OCI-LY3 (cell line): ENCODE data around the gene LPCAT3.
"Not testable (repeated sequence)": the region's sequence is repeated elsewhere in the genome, so short reads cannot be mapped to it uniquely, and the experiment has no call there.

Experiments
- EZH2phosphoT487 ChIP-seq: fragments of 200-600 bp; shearing (Covaris generic); IDR thresholded peaks from 2 replicates; pipeline ENCODE4 v1.6.1; 2018; ENCODE audit warnings: antibody characterized with exemption, mixed run types, low read depth
- TF ChIP-seq, protein P1 (sequence below): fragments of 200-600, 300-600 bp; sonication (generic); IDR thresholded peaks from 2 replicates; pipeline ENCODE4 v1.5.1; 2014; ENCODE audit warnings: antibody characterized with exemption, low read length, low read depth

DNA sequence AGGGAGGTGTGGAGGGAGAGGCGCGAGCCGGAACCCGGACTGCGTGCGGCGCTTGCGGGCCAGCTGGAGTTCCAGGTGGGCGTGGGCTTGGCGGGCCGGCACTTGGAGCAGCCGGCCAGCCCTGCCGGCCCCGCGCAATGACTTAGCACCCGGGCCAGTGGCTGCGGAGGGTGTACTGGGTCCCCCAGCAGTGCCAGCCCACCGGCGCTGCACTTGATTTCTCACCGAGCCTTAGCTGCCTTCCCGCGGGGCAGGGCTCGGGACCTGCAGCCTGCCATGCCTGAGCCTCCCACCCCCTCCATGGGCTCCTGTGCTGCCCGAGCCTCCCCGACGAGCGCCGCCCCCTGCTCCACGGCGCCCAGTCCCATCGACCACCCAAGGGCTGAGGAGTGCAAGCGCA lies 19.1 kb upstream of the LPCAT3 start:
- TF ChIP-seq, protein P1, sequence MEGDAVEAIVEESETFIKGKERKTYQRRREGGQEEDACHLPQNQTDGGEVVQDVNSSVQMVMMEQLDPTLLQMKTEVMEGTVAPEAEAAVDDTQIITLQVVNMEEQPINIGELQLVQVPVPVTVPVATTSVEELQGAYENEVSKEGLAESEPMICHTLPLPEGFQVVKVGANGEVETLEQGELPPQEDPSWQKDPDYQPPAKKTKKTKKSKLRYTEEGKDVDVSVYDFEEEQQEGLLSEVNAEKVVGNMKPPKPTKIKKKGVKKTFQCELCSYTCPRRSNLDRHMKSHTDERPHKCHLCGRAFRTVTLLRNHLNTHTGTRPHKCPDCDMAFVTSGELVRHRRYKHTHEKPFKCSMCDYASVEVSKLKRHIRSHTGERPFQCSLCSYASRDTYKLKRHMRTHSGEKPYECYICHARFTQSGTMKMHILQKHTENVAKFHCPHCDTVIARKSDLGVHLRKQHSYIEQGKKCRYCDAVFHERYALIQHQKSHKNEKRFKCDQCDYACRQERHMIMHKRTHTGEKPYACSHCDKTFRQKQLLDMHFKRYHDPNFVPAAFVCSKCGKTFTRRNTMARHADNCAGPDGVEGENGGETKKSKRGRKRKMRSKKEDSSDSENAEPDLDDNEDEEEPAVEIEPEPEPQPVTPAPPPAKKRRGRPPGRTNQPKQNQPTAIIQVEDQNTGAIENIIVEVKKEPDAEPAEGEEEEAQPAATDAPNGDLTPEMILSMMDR = not testable (repeated sequence)
- not testable (repeated sequence) for TF ChIP-seq EZH2phosphoT487
